22Rv1 (cell line): ENCODE data around the gene KIRREL1.

Experiments
- H3K27ac ChIP-seq: fragments of 450-650 bp; 2 replicates; pipeline ENCODE4 v1.5.1; 2017
- ZFX ChIP-seq: fragments of 450-650 bp; IDR thresholded peaks from 2 replicates; pipeline ENCODE4 v1.6.1; 2017; ENCODE audit warnings: antibody characterized with exemption, borderline replicate concordance
- TF ChIP-seq, protein P1 (sequence below): fragments of 450-650 bp; IDR thresholded peaks from 2 replicates; pipeline ENCODE4 v1.5.1; 2017; ENCODE audit warnings: mild to moderate bottlenecking

Gene KIRREL1

DNA sequence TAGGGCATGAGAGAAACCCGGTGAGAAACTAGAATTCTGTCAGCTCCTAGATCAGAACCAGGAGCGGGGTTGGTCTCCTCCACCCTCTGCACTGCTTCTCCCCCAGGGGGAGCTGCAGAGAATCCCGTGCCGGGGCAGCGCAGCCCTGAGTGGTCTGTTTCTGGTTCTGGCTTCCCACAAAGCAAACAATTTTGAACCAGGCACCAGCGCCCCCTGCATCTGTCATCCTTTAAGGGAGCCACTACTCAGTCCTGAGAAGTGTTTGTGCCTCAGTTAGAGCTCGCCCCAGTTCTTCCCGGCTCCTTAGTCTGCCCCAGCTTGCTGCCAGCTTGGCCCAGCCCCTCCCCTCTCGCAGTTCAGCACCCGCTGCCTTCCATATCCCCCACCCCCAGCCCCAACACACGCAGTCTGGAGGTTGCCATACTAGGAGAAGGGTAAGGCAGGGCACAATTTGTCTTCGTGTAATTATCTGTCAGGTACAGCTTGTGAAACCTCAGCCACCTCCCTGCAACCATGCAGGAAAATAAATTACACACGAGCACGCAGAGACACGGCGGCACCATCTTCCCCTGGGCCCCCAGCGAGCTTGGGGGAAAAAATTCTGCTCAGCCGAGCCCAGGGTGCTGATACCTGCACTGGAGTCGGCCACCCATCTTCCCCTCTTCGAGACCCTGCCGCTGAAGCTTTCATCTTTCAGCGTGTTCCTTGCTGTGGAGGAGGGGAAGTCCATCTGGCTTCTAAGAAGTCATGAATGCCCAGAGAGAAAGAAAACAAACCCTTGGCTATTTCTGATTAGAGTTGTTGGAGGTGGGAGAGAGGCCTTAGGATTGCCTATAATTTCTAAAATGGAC is 124.6 kb downstream of the KIRREL1 start:
- TF ChIP-seq, protein P1, sequence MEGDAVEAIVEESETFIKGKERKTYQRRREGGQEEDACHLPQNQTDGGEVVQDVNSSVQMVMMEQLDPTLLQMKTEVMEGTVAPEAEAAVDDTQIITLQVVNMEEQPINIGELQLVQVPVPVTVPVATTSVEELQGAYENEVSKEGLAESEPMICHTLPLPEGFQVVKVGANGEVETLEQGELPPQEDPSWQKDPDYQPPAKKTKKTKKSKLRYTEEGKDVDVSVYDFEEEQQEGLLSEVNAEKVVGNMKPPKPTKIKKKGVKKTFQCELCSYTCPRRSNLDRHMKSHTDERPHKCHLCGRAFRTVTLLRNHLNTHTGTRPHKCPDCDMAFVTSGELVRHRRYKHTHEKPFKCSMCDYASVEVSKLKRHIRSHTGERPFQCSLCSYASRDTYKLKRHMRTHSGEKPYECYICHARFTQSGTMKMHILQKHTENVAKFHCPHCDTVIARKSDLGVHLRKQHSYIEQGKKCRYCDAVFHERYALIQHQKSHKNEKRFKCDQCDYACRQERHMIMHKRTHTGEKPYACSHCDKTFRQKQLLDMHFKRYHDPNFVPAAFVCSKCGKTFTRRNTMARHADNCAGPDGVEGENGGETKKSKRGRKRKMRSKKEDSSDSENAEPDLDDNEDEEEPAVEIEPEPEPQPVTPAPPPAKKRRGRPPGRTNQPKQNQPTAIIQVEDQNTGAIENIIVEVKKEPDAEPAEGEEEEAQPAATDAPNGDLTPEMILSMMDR: peak; percentile 73
- no peak for TF ChIP-seq ZFX
- no peak overlapping the region for H3K27ac ChIP-seq

DNA sequence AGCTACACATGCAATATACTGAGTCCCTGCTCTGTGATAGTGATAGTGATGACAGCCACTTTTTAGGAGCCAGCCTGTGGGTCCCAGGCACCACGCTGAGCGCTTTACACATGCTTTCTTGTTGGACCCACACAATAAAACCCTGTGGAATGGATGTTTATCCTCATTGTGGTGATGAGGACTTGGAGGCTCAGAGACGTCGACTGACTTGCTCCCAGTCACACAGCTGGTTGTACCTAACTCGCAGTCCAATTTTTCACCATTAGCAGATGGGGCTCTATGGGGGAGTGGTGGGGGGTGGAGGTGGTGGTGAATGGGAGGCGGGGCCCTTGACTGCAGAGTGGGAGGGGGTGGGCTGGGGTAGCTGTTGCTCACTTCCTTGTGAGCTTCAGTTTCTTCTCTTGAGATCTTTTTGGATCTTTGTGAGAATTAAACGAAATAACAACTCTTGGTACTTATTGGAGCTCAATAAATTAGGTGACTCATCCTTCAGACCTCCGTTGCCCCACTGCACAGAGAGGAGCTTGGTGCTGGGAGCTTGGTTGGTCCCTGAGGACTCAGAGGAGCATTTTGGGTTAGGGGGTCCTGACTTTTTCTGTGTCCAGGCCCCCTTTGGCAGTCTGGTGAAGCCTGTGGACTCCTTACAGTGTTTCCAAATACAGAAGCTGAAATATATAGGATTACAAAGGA is 125.4 kb downstream of the KIRREL1 start:
- no peak overlapping the region for H3K27ac ChIP-seq
- TF ChIP-seq, protein P1: no peak
- no peak for TF ChIP-seq ZFX

DNA sequence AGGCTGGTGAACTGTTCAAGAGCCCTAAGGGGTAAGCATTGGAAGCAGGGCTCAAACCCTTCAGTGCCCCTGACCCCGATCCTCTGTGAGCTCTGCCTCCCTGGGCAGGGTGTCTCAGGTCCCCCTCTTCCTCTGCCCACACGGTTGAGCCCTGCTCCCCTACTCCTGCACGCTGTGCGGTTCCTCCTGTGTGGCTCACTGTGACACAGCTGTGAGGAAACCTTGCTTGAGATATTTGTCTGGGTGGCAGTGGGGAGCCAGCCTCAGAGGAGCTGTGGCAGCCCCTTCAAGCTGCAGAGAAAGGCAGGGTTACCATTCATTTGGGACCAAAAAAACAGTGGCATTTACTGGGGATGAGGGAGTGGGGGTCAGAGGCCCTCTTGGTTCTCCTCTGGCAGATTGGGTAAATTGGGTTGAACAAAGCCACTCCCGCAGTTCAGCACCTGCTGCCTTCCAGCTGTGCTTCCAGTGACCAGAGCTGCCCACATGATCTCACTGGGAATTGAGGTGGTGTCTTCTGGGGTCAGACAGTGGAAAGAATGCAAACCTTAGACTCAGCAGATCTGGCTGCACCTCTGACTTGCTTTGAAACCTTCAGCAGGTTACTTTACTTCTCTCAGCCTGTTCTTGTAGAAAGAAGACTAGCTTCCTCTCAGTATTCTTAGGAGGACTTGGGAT is 126.7 kb downstream of the KIRREL1 start:
- no peak overlapping the region for H3K27ac ChIP-seq
- TF ChIP-seq, protein P1: no peak
- TF ChIP-seq ZFX: no peak

DNA sequence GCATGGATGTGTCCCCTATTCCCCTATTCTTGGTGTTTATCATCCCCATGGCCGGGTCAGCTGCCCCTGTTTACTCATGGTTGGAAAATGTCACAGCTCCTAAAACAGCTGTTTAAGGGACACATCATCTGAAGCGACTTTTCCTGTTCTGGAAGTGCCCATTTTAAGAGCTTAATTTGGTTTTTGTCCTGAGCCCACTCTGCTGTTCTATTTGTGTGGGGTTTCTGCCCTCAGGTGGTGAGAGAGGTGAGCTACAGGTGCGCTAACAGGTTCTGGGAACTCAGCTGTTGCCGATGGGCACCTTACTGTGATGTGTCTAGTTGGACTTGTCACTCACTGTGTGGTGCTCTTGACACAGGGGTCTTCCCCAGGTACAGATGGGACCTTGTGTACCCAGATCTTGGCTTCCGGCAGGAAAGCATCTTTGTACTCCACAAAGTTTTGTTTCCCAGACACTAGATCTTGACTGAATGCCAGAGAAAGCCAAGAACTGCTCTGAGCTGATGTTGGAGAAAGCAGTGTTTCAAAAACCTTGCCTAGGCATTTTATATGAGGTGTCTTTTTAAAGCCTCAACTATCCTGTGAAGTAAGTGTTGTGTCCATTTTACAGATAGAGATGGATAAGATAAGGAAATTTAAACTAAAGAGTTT is 128.3 kb downstream of the KIRREL1 start:
- TF ChIP-seq, protein P1: peak; percentile 78
- TF ChIP-seq ZFX: no peak
- H3K27ac ChIP-seq: no peak overlapping the region

DNA sequence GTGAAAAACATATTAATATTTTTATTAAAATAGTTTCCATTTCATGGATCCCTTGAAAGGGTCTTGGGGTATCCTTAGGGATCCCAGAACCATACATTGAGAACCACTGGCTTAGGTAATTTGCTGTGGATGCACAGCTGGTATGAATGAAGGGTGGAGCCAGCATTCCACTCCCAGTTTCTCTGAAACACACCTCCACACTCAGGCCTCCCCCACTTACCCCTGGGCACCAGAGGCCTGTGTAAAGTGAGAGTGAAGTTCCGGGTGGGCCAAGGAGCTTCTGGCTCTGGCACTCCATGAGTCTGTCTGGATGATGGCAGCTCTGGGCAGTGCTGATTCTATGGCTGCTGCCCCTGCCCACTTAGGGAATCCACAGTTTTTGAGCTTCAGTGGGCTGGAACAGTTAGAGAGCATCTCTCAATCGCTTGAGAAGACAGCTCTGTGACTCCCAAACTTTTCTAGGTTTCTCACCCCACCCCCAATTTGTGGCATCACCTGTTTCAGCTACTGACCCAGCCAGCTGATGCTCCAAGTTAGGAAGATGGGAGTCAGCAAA is 129.5 kb downstream of the KIRREL1 start:
- no peak overlapping the region for H3K27ac ChIP-seq
- TF ChIP-seq, protein P1: no peak
- no peak for TF ChIP-seq ZFX

DNA sequence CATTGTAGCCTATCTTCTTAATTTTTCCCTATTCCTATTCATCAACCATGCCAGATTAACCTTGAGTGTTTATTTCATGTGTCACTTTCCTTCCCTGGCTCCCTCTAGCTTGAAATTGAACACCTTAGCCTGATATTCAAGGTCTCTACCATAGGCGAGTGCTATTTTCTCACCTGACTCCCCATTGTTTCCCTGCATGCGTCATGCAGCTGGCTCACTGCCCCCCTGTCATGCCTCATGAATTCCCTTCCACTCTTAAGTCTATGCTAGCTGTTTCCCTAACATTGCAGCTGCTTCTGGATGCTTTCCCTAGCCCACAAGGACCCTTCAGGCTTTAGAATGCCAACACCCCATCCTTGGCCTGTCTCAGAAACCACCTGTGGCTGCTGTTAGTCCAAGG is 130.6 kb downstream of the KIRREL1 start:
- TF ChIP-seq, protein P1: no peak
- TF ChIP-seq ZFX: no peak
- no peak overlapping the region for H3K27ac ChIP-seq
